ENCODE measurements around the gene ZNF330.

Gene ZNF330

DNA sequence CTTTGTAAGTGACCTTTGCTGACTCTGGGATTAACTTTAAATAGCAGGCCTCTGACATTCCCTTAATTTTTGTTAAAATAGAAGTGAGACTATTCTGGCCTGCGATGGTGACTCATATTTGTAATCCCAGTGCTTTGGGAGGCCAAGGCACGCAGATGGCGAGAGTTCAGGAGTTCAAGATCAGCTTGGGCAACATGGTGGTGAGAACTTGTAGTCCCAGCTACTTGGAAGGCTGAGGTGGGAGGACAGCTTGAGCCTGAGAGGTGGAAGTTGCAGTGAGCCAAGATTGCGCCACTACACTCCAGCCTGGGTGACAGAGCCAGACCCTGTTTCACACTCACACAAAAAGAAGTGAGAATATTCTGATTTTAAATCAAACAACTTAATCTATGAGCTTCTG is 27.3 kb downstream of the ZNF330 start:
- DNase-seq (ENCODE audit: insufficient read length, low spot score) (no peak), FAIRE-seq (no peak)
- no peak for TF ChIP-seq CTCF (IDR thresholded peaks at IDR 0.05; ENCODE audit: insufficient read depth, missing control alignments)

- TF ChIP-seq CTCF (IDR thresholded peaks at IDR 0.05; ENCODE audit: insufficient read depth, missing control alignments), result no peak
- DNase-seq (ENCODE audit: insufficient read length, low spot score) (no peak), FAIRE-seq (no peak)
Measured at GRCh38 chr4:141248486-141248885, 27.8 kb downstream of the ZNF330 start.

DNA sequence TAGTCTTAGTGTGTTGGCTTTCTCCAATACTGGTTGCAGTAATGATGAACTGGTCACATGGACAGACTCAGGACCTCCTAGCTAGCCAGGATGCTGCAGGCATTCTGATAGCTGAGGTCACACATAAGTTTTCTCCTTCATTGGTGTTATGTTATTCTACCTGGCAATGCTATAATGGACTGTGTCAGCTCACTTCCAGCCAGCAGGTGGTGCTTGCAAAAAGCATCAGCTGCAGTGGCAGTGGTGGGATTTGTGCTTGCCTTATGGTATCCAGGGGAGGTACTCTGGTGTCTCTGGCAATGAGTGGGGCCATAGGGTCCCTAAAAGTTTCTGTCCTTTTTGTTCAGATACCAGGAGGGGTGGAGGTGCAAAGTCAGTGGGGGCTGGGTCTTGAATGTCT is 33.6 kb downstream of the ZNF330 start:
- no peak for DNase-seq (ENCODE audit: insufficient read length, low spot score)
- TF ChIP-seq CTCF (IDR thresholded peaks at IDR 0.05; ENCODE audit: insufficient read depth, missing control alignments), result peak; percentile 13
- FAIRE-seq, result no peak

GRCh38 chr4:141255016-141255415 is 34.3 kb downstream of the ZNF330 start:
- FAIRE-seq, result no peak
- TF ChIP-seq CTCF (IDR thresholded peaks at IDR 0.05; ENCODE audit: insufficient read depth, missing control alignments), result no peak
- no peak for DNase-seq (ENCODE audit: insufficient read length, low spot score)

GRCh38 chr4:141258558-141258957 is 37.9 kb downstream of the ZNF330 start:
- TF ChIP-seq CTCF (IDR thresholded peaks at IDR 0.05; ENCODE audit: insufficient read depth, missing control alignments), result no peak
- DNase-seq (ENCODE audit: insufficient read length, low spot score) (no peak), FAIRE-seq (no peak)

DNA sequence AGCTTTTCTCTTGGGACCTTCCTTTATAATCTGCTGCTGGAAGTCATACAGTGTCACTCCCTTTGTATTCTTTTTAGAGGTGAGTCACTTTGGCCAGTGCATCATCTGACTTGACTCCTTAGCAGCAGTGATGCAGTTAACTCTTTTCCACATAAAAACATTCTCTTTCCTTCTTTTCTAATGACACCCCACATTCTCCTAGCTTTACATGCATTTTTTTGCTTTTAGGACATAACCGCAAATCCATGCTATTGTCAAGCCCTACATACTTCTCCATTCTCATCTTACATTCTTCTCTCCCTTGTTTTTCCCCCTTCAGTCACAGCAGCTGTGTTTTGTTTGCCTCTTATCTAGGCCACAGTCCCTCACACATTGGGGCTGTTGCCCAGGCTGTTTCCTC is 55.1 kb downstream of the ZNF330 start:
- FAIRE-seq (no peak), DNase-seq (ENCODE audit: insufficient read length, low spot score) (no peak)
- no peak for TF ChIP-seq CTCF (IDR thresholded peaks at IDR 0.05; ENCODE audit: insufficient read depth, missing control alignments)

- FAIRE-seq, result no peak
- no peak for TF ChIP-seq CTCF (IDR thresholded peaks at IDR 0.05; ENCODE audit: insufficient read depth, missing control alignments)
Measured at GRCh38 chr4:141283152-141283551, 62.5 kb downstream of the ZNF330 start.

More at GRCh38 chr4:141283152-141283551, 62.5 kb downstream of the ZNF330 start:
- DNase-seq (ENCODE audit: insufficient read length, low spot score), result no peak
